ENCODE data around the gene VWA5B1. TPM values are rescaled to one million over a fixed set of nuclear protein-coding genes. Genes with fewer than 3 reads are reported as not detected.

Gene VWA5B1
- total RNA-seq, 1 donor from 2014 or later = 0.10 TPM

DNA sequence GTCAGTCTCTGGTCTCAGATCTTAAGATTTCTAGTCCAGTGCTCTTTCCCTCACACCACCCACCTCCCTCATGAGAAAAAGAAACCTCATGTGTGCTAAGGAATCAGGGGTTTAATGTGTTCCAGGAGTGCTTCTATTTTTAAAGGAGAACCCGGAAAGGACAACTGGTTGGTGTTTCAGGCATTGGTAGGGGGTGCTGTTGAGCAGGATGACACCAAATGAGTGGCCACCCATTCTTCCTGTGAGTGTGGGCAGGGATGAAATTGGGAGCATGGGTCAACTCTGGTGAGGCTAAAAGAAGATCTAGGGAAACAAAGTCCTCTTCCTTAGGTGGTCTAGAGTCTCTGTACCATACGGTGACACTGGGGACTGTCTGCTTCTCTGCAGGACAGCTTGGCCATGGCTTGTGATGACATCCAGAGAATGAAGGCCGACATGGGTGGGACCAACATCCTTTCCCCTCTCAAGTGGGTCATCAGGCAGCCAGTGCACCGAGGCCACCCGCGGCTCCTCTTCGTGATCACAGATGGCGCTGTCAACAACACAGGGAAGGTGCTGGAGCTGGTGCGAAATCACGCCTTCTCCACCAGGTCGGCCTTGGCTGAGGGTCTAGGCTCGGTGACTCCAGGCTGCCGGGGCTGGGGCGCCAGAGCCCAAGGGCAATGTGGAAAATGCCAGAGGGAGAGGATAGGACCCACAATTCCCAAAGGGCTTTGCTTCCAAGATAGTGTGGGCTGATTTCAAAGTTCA, 39.3 kb downstream of the VWA5B1 start:
- H3K27ac Mint-ChIP-seq (ENCODE audit: unreplicated experiment) = no peak overlapping the region
- TF ChIP-seq, protein P1, sequence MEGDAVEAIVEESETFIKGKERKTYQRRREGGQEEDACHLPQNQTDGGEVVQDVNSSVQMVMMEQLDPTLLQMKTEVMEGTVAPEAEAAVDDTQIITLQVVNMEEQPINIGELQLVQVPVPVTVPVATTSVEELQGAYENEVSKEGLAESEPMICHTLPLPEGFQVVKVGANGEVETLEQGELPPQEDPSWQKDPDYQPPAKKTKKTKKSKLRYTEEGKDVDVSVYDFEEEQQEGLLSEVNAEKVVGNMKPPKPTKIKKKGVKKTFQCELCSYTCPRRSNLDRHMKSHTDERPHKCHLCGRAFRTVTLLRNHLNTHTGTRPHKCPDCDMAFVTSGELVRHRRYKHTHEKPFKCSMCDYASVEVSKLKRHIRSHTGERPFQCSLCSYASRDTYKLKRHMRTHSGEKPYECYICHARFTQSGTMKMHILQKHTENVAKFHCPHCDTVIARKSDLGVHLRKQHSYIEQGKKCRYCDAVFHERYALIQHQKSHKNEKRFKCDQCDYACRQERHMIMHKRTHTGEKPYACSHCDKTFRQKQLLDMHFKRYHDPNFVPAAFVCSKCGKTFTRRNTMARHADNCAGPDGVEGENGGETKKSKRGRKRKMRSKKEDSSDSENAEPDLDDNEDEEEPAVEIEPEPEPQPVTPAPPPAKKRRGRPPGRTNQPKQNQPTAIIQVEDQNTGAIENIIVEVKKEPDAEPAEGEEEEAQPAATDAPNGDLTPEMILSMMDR (IDR thresholded peaks at IDR 0.05; ENCODE audit: partially characterized antibody, unreplicated experiment) = no peak
- H3K4me1 Mint-ChIP-seq (ENCODE audit: low read depth, unreplicated experiment) = no peaks in the 10 kb centered on the region
- no peak overlapping the region for H3K4me3 Mint-ChIP-seq (ENCODE audit: unreplicated experiment)
- H3K27me3 Mint-ChIP-seq (ENCODE audit: unreplicated experiment) = peaks cover 8% of the 10 kb centered on the region
- H3K9me3 Mint-ChIP-seq (ENCODE audit: unreplicated experiment) = no peaks in the 10 kb centered on the region
- no peaks in the 10 kb centered on the region for H3K36me3 Mint-ChIP-seq (ENCODE audit: unreplicated experiment)
- DNase-seq = no peak

DNA sequence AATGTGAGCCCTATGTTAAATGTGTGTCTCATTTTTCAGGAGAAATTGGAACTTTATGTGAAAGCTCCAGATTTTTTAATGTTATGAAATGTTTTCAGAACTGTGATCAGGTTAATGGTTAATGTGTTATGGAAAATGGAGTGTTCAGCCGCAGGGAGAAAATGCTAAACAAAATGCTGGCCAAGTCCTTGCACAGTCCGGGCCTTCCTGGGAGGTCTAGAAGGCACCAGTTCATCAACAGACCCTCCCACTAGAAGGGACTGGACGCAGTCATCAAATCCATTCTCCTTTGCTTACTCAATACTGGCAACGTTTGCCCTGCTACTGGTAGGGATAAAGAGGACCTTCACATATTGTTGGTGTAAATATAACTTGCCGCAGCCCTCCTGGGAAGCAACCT, 43.4 kb downstream of the VWA5B1 start:
- DNase-seq = no peak
- no peak overlapping the region for H3K4me3 Mint-ChIP-seq (ENCODE audit: unreplicated experiment)
- no peak overlapping the region for H3K27ac Mint-ChIP-seq (ENCODE audit: unreplicated experiment)
- TF ChIP-seq, protein P1 (IDR thresholded peaks at IDR 0.05; ENCODE audit: partially characterized antibody, unreplicated experiment) = no peak
- H3K9me3 Mint-ChIP-seq (ENCODE audit: unreplicated experiment) = peaks cover 2% of the 10 kb centered on the region
- H3K4me1 Mint-ChIP-seq (ENCODE audit: low read depth, unreplicated experiment) = peaks cover 2% of the 10 kb centered on the region
- peaks cover 6% of the 10 kb centered on the region for H3K27me3 Mint-ChIP-seq (ENCODE audit: unreplicated experiment)
- H3K36me3 Mint-ChIP-seq (ENCODE audit: unreplicated experiment) = no peaks in the 10 kb centered on the region

DNA sequence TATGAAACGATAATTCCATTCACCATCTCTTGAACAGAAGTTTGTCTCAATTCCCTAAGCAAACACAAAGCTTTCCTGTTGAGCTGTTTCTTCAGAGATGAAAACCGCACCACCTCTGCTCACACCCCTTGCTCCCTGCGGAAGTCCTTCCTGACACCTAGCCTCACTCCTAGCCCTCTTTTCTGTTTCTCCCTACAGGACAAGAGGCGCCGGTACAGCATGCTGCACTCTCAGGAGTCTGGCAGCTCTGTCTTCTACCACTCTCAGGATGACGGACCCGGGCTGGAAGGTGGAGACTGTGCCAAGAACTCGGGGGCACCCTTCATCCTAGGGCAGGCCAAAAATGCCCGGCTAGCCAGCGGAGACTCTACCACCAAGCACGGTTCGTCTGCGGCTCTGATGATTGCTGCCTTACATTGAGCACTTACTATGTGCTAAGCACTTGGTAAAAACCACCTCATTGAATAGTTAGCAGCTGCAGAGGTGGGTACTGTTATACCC, 45.5 kb downstream of the VWA5B1 start:
- Mint-ChIP-seq H3K36me3 (ENCODE audit: unreplicated experiment) (no peaks in the 10 kb centered on the region), H3K27ac (ENCODE audit: unreplicated experiment) (no peak overlapping the region), H3K27me3 (ENCODE audit: unreplicated experiment) (peaks cover 8% of the 10 kb centered on the region), H3K4me3 (ENCODE audit: unreplicated experiment) (no peak overlapping the region), H3K9me3 (ENCODE audit: unreplicated experiment) (peaks cover 2% of the 10 kb centered on the region), H3K4me1 (ENCODE audit: low read depth, unreplicated experiment) (peaks cover 11% of the 10 kb centered on the region)
- TF ChIP-seq, protein P1 (IDR thresholded peaks at IDR 0.05; ENCODE audit: partially characterized antibody, unreplicated experiment) = peak; percentile 16
- no peak for DNase-seq

DNA sequence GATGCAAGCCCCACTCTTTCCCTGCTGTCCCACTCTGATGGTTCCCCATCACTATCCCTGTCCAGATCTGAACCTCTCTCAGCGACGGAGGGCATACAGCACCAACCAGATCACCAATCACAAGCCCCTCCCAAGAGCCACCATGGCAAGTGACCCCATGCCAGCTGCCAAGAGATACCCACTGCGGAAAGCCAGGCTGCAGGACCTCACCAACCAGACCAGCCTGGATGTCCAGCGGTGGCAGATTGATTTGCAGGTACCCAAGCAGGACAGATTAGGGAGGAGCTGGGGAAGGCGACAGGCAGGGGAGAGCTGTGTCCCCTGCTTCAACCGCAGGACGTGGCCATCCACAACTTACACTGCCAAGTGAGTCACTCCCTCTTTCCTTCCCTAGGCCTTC, 46.9 kb downstream of the VWA5B1 start:
- Mint-ChIP-seq H3K36me3 (ENCODE audit: unreplicated experiment) (no peaks in the 10 kb centered on the region), H3K9me3 (ENCODE audit: unreplicated experiment) (peaks cover 6% of the 10 kb centered on the region), H3K4me3 (ENCODE audit: unreplicated experiment) (no peak overlapping the region), H3K27ac (ENCODE audit: unreplicated experiment) (no peak overlapping the region), H3K27me3 (ENCODE audit: unreplicated experiment) (peaks cover 7% of the 10 kb centered on the region), H3K4me1 (ENCODE audit: low read depth, unreplicated experiment) (peaks cover 12% of the 10 kb centered on the region)
- TF ChIP-seq, protein P1 (IDR thresholded peaks at IDR 0.05; ENCODE audit: partially characterized antibody, unreplicated experiment) = no peak
- DNase-seq = no peak

DNA sequence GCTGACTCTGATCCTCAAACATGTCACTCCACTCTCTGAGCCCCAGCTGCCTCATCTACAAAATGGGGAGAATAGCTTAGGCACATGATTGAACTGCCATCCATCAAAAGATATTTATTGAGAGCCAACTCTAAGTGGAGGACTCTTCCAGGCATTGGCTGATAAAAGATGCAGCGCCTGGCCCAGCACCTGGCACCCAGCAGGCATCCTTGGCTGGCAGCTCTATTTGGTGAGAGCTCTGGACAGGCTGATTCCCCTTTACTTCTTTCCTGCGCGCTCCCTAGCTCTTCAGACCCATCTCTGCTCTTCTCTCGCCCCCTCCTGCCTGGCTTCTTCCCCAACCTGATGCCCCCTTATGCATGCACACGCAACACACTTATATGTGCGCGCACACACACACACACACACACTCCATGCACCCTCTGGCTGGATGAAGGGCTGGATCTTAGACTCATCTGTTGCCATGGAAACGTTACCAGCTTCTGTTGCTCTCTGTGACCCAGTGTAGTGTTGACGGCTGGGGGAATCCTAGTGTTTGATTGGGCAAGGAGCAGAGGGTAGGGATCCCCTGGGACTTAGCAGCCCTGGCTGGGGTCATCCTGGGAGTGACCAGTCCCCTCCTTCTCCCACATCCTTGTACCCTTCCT, 49.3 kb downstream of the VWA5B1 start:
- peaks cover 17% of the 10 kb centered on the region for H3K4me1 Mint-ChIP-seq (ENCODE audit: low read depth, unreplicated experiment)
- H3K36me3 Mint-ChIP-seq (ENCODE audit: unreplicated experiment) = no peaks in the 10 kb centered on the region
- TF ChIP-seq, protein P1 (IDR thresholded peaks at IDR 0.05; ENCODE audit: partially characterized antibody, unreplicated experiment) = no peak
- peaks cover 7% of the 10 kb centered on the region for H3K27me3 Mint-ChIP-seq (ENCODE audit: unreplicated experiment)
- H3K9me3 Mint-ChIP-seq (ENCODE audit: unreplicated experiment) = peaks cover 9% of the 10 kb centered on the region
- peak; percentile 51 for DNase-seq
- peak overlapping the region; percentile 67 for H3K4me3 Mint-ChIP-seq (ENCODE audit: unreplicated experiment)
- H3K27ac Mint-ChIP-seq (ENCODE audit: unreplicated experiment) = peak overlapping the region; percentile 86
